Activated CD8-positive, alpha-beta memory T cell treated with anti-CD3 and anti-CD28 coated beads for 1 hour (primary cell): Measurements from ENCODE around the gene MCTP1.
"Not testable (repeated sequence)": the region's sequence is repeated elsewhere in the genome, so short reads cannot be mapped to it uniquely, and the experiment has no call there.

Experiments used
- DNase-seq, 2 donors: peaks; one replicate each; pipeline ENCODE4 v3.0.0-alpha.2; 2020; ENCODE audit warnings: low read depth in 1 of 2; ENCODE audit errors: extremely low read depth in 1 of 2

The MCTP1 gene

GRCh38 chr5:94891565-94891964 lies 393.3 kb downstream of the MCTP1 start:
- no peak for DNase-seq

GRCh38 chr5:94890907-94891306 lies 394.0 kb downstream of the MCTP1 start:
- no peak for DNase-seq

GRCh38 chr5:94888674-94889073 lies 396.2 kb downstream of the MCTP1 start:
- DNase-seq = no peak

GRCh38 chr5:94885931-94886330 lies 399.0 kb downstream of the MCTP1 start:
- DNase-seq = no peak

- no peak for DNase-seq
Observed at GRCh38 chr5:94884311-94884710, 400.6 kb downstream of the MCTP1 start.

- DNase-seq = no peak
Observed at GRCh38 chr5:94872526-94872925, 412.4 kb downstream of the MCTP1 start.

GRCh38 chr5:94870511-94871183 lies 414.2 kb downstream of the MCTP1 start:
- no peak for DNase-seq

- DNase-seq = no peak
Observed at GRCh38 chr5:94869921-94870320, 415.0 kb downstream of the MCTP1 start.

- DNase-seq = no peak
Observed at GRCh38 chr5:94863951-94864350, 420.9 kb downstream of the MCTP1 start.

GRCh38 chr5:94857111-94857510 lies 427.8 kb downstream of the MCTP1 start:
- DNase-seq = no peak

GRCh38 chr5:94856257-94856800 lies 428.6 kb downstream of the MCTP1 start:
- DNase-seq = no peak

GRCh38 chr5:94855543-94855942 lies 429.4 kb downstream of the MCTP1 start:
- no peak for DNase-seq

- DNase-seq = no peak
Observed at GRCh38 chr5:94853120-94853519, 431.8 kb downstream of the MCTP1 start.

GRCh38 chr5:94850960-94851359 lies 433.9 kb downstream of the MCTP1 start:
- DNase-seq = no peak

- no peak for DNase-seq
Observed at GRCh38 chr5:94849821-94850736, 434.8 kb downstream of the MCTP1 start.

- no peak for DNase-seq
Observed at GRCh38 chr5:94849324-94849723, 435.6 kb downstream of the MCTP1 start.

GRCh38 chr5:94847726-94848125 lies 437.2 kb downstream of the MCTP1 start:
- no peak for DNase-seq

GRCh38 chr5:94847019-94847418 lies 437.9 kb downstream of the MCTP1 start:
- no peak for DNase-seq

GRCh38 chr5:94845696-94846095 lies 439.2 kb downstream of the MCTP1 start:
- not testable (repeated sequence) for DNase-seq

GRCh38 chr5:94841598-94842322 lies 443.1 kb downstream of the MCTP1 start:
- DNase-seq = no peak

GRCh38 chr5:94833851-94834250 lies 451.0 kb downstream of the MCTP1 start:
- DNase-seq = no peak
